HepG2 (cell line): ENCODE results near the gene CCNA2. TPM values are rescaled to one million over a fixed set of nuclear protein-coding genes. Genes with fewer than 3 reads are reported as not detected.

ENCODE experiments used
- ERF ChIP-seq: IDR thresholded peaks from 2 replicates; pipeline ENCODE4 v1.6.1; 2018; ENCODE audit warnings: missing biosample characterization, missing genetic modification reagents
- FOXP1 ChIP-seq, 2 experiments: fragments of 450-650 bp in 1 of 2; IDR thresholded peaks; 2 replicates each; pipeline ENCODE4 v1.6.1; 2017 to 2018; ENCODE audit warnings: antibody characterized with exemption in 1 of 2
- MAFF ChIP-seq: IDR thresholded peaks from 2 replicates; pipeline ENCODE4 v1.6.1; 2011; ENCODE audit warnings: low read depth, low read length, improper control_type of control experiment
- MED1 ChIP-seq: sonication (generic); formaldehyde crosslinking; IDR thresholded peaks from 2 replicates; pipeline ENCODE4 v1.4.0; 2020; ENCODE audit warnings: missing genetic modification reagents
- MEIS1 ChIP-seq: sonication (generic); formaldehyde crosslinking; IDR thresholded peaks from 2 replicates; pipeline ENCODE4 v1.9.0; 2021; ENCODE audit warnings: mild to moderate bottlenecking, missing genetic modification reagents, moderate library complexity, borderline replicate concordance
- PRPF4 ChIP-seq: fragments of 200-400 bp; formaldehyde crosslinking; IDR thresholded peaks from 2 replicates; pipeline ENCODE4 v1.6.1; 2016; ENCODE audit warnings: low read length, low read depth; ENCODE audit not compliant: poor library complexity, severe bottlenecking
- RARG ChIP-seq: sonication (generic); formaldehyde crosslinking; IDR thresholded peaks from 2 replicates; pipeline ENCODE4 v1.4.0; 2020; ENCODE audit warnings: low read depth, mild to moderate bottlenecking, missing genetic modification reagents
- RBM22 ChIP-seq: fragments of 200-400 bp; formaldehyde crosslinking; optimal IDR thresholded peaks from 2 replicates; pipeline ENCODE3; 2017; ENCODE audit warnings: mild to moderate bottlenecking, low read length, moderate library complexity
- RXRA ChIP-seq: sonication (generic); formaldehyde crosslinking; IDR thresholded peaks from 2 replicates; pipeline ENCODE4 v1.5.1; 2020; ENCODE audit warnings: missing genetic modification reagents
- SMAD3 ChIP-seq: sonication (generic); formaldehyde crosslinking; IDR thresholded peaks from 2 replicates; pipeline ENCODE4 v1.4.0; 2020; ENCODE audit warnings: missing genetic modification reagents
- SP2 ChIP-seq: sonication (generic); formaldehyde crosslinking; IDR thresholded peaks from 2 replicates; pipeline ENCODE4 v1.5.1; 2020; ENCODE audit warnings: mild to moderate bottlenecking, missing genetic modification reagents
- SRSF4 ChIP-seq: fragments of 200-400 bp; formaldehyde crosslinking; IDR thresholded peaks from one replicate; pipeline ENCODE4 v1.6.1; 2018; ENCODE audit warnings: mild to moderate bottlenecking, low read depth, low read length, moderate library complexity; ENCODE audit not compliant: poor library complexity, severe bottlenecking
- TAF1 ChIP-seq: sonication (generic); formaldehyde crosslinking; IDR thresholded peaks from 2 replicates; pipeline ENCODE4 v1.4.0; 2020; ENCODE audit warnings: missing genetic modification reagents
- YEATS2 ChIP-seq: sonication (generic); formaldehyde crosslinking; IDR thresholded peaks from 2 replicates; pipeline ENCODE4 v1.4.0; 2020; ENCODE audit warnings: missing genetic modification reagents, borderline replicate concordance
- ZKSCAN1 ChIP-seq: fragments of 150-350 bp; IDR thresholded peaks from 2 replicates; pipeline ENCODE4 v1.6.1; 2014; ENCODE audit warnings: low read length
- ZNF468 ChIP-seq: sonication (generic); formaldehyde crosslinking; IDR thresholded peaks from 2 replicates; pipeline ENCODE4 v1.8.0; 2022; ENCODE audit warnings: mild to moderate bottlenecking, moderate library complexity, missing genetic modification reagents
- ZNF883 ChIP-seq: sonication (generic); formaldehyde crosslinking; IDR thresholded peaks from 2 replicates; pipeline ENCODE4 v1.5.1; 2020; ENCODE audit warnings: mild to moderate bottlenecking, missing genetic modification reagents; ENCODE audit errors: not compliant biosample characterization
- ZSCAN20 ChIP-seq: sonication (generic); formaldehyde crosslinking; IDR thresholded peaks from 2 replicates; pipeline ENCODE4 v1.4.0; 2020; ENCODE audit warnings: missing genetic modification reagents, mild to moderate bottlenecking, borderline replicate concordance
- polyA plus RNA-seq, 8 experiments: library from polyadenylated mRNA; depleted of rRNA in 3 of 8; stranded (reverse) in 7 of 8; unstranded in 1 of 8; fragments of >200 nt; fragmentation: Illumina TruSeq in 4 of 8; extraction: Trizol in 4 of 8; gene quantifications; 2 replicates each; pipeline versions ENCODE4 v1.2.1 to v1.2.3, GENCODE V29; 2011 to 2016; ENCODE audit warnings: low read depth in 4 of 8, missing spikeins in 1 of 8, mixed read lengths in 1 of 8; ENCODE audit not compliant: insufficient read depth in 1 of 8
- total RNA-seq, 5 experiments: library from RNA; depleted of rRNA; stranded (reverse); fragments of >200 nt; fragmentation: Illumina TruSeq; extraction: Trizol; gene quantifications; 2 replicates each; pipeline ENCODE4 v1.2.3, GENCODE V29; 2016; ENCODE audit warnings: low read depth in 1 of 5
- TF ChIP-seq, protein P1 (sequence below): IDR thresholded peaks from 2 replicates; pipeline ENCODE4 v1.6.1; 2016; ENCODE audit warnings: missing compliant biosample characterization, missing genetic modification reagents, borderline replicate concordance
- TF ChIP-seq, protein P2 (sequence below): sonication (generic); formaldehyde crosslinking; conservative IDR thresholded peaks from 2 replicates; pipeline ENCODE4 v1.8.0; 2022; ENCODE audit warnings: low read depth, missing genetic modification reagents
- TF ChIP-seq, protein P3 (sequence below): sonication (generic); formaldehyde crosslinking; IDR thresholded peaks from 2 replicates; pipeline ENCODE4 v1.4.0; 2020; ENCODE audit warnings: missing genetic modification reagents, mild to moderate bottlenecking, borderline replicate concordance
- TF ChIP-seq, protein P4 (sequence below): sonication (generic); formaldehyde crosslinking; IDR thresholded peaks from 2 replicates; pipeline ENCODE4 v1.8.0; 2022; ENCODE audit warnings: missing genetic modification reagents, low read depth, mild to moderate bottlenecking, borderline replicate concordance
- TF ChIP-seq, protein P5 (sequence below): sonication (generic); formaldehyde crosslinking; IDR thresholded peaks from 2 replicates; pipeline ENCODE4 v1.8.1; 2023; ENCODE audit warnings: mild to moderate bottlenecking, missing genetic modification reagents

Gene CCNA2
- total and polyA plus RNA-seq, 2 of the 13 experiments (the other 11 are each of a cell fraction or from before 2014, with no cell fraction given) = 31.3 to 105 TPM

DNA sequence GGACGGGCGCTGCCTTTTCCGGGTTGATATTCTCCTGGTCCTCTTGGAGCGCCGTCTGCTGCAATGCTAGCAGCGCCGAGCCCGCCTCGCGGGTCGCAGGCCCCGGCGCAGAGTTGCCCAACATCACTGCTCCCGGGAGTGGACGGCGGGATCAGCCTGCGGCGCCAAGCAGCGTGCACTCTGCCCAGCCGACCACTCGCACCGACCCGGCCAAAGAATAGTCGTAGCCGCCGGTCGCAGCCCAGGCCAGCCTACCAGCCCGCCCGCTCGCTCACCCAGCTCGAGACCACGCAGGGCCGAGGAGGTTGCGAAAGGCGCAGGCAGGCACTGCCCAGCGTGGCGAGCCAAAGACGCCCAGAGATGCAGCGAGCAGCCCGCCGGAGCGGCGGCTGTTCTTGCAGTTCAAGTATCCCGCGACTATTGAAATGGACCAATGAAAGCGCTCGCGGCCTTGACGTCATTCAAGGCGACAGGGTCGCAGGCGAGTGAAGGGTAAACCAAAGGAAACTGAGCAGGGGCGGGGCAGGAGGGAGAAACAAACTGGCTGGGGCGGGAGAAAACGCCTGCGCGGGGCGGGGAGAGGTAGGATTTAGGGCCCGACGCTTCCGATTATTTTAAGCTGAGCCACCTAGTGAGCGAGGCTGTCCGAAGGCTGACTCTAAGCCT is at the start of gene CCNA2 (continued):
- TF ChIP-seq, protein P1, sequence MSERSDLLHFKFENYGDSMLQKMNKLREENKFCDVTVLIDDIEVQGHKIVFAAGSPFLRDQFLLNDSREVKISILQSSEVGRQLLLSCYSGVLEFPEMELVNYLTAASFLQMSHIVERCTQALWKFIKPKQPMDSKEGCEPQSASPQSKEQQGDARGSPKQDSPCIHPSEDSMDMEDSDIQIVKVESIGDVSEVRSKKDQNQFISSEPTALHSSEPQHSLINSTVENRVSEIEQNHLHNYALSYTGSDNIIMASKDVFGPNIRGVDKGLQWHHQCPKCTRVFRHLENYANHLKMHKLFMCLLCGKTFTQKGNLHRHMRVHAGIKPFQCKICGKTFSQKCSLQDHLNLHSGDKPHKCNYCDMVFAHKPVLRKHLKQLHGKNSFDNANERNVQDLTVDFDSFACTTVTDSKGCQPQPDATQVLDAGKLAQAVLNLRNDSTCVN (CRISPR knock-in tag) = no peak
- TF ChIP-seq ZKSCAN1 (no peak; the same call in 1 of the 2 replicates), SMAD3 (CRISPR knock-in tag) (no peak), MED1 (CRISPR knock-in tag) (peak; percentile 62), ERF (CRISPR knock-in tag) (peak; percentile 61; the same call in 1 of the 2 replicates), MEIS1 (CRISPR knock-in tag) (no peak; the same call in 1 of the 2 replicates), PRPF4 (no peak), MAFF (no peak), SRSF4 (no peak), SP2 (CRISPR knock-in tag) (0 out of 2 replicates have a peak, but pooled peaks have one; percentile 16), RXRA (CRISPR knock-in tag) (peak; percentile 74; the same call in 1 of the 2 replicates), RBM22 (no peak), TAF1 (CRISPR knock-in tag) (peak; percentile 73), YEATS2 (CRISPR knock-in tag) (peak; percentile 72; the same call in 1 of the 2 replicates), ZSCAN20 (no peak), FOXP1 (IDR thresholded peaks at IDR 0.05) (no peak), FOXP1 (CRISPR knock-in tag; IDR thresholded peaks at IDR 0.05) (peak; percentile 17; the same call in 1 of the 2 replicates), ZNF468 (CRISPR knock-in tag) (no peak), RARG (0 out of 2 replicates have a peak, but pooled peaks have one; percentile 32), ZNF883 (CRISPR knock-in tag) (peak; percentile 71)
- TF ChIP-seq, protein P2, sequence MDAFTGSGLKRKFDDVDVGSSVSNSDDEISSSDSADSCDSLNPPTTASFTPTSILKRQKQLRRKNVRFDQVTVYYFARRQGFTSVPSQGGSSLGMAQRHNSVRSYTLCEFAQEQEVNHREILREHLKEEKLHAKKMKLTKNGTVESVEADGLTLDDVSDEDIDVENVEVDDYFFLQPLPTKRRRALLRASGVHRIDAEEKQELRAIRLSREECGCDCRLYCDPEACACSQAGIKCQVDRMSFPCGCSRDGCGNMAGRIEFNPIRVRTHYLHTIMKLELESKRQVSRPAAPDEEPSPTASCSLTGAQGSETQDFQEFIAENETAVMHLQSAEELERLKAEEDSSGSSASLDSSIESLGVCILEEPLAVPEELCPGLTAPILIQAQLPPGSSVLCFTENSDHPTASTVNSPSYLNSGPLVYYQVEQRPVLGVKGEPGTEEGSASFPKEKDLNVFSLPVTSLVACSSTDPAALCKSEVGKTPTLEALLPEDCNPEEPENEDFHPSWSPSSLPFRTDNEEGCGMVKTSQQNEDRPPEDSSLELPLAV = peak; percentile 86; the same call in 1 of the 2 replicates
- TF ChIP-seq, protein P3, sequence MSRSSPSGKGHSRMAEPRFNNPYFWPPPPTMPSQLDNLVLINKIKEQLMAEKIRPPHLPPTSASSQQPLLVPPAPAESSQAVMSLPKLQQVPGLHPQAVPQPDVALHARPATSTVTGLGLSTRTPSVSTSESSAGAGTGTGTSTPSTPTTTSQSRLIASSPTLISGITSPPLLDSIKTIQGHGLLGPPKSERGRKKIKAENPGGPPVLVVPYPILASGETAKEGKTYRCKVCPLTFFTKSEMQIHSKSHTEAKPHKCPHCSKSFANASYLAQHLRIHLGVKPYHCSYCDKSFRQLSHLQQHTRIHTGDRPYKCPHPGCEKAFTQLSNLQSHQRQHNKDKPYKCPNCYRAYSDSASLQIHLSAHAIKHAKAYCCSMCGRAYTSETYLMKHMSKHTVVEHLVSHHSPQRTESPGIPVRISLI (CRISPR knock-in tag) = no peak
- TF ChIP-seq, protein P4, sequence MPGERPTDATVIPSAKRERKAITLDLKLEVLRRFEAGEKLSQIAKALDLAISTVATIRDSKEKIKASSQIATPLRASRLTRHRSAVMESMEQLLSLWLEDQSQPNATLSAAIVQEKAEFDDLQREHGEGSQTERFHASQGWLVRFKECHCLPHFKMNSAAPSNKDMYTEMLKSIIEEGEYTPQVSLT (CRISPR knock-in tag) = no peak
- TF ChIP-seq, protein P5, sequence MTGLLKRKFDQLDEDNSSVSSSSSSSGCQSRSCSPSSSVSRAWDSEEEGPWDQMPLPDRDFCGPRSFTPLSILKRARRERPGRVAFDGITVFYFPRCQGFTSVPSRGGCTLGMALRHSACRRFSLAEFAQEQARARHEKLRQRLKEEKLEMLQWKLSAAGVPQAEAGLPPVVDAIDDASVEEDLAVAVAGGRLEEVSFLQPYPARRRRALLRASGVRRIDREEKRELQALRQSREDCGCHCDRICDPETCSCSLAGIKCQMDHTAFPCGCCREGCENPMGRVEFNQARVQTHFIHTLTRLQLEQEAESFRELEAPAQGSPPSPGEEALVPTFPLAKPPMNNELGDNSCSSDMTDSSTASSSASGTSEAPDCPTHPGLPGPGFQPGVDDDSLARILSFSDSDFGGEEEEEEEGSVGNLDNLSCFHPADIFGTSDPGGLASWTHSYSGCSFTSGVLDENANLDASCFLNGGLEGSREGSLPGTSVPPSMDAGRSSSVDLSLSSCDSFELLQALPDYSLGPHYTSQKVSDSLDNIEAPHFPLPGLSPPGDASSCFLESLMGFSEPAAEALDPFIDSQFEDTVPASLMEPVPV (CRISPR knock-in tag) = peak; percentile 69; the same call in 1 of the 2 replicates
